Neutrophil (primary cell): ENCODE measurements around the gene AFAP1L2.

Experiments
- H3K27ac ChIP-seq: fragments of 200-600 bp; sonication (generic); 2 replicates; pipeline ENCODE4 v1.5.1; 2016; ENCODE audit warnings: mild to moderate bottlenecking, moderate library complexity
- H3K27me3 ChIP-seq: fragments of 200-600 bp; sonication (generic); 2 replicates; pipeline ENCODE4 v1.6.0; 2016; ENCODE audit warnings: mild to moderate bottlenecking
- H3K36me3 ChIP-seq: fragments of 200-600 bp; sonication (generic); 2 replicates; pipeline ENCODE4 v1.5.1; 2017
- H3K4me1 ChIP-seq, 2 experiments: fragments of 200-600 bp in 1 of 2; sonication (generic) in 1 of 2; 1 replicate in 1 of 2; 2 replicates in 1 of 2; pipeline versions ENCODE4 v1.5.1 to v1.6.1; 2013 to 2016; ENCODE audit warnings: low read depth in 1 of 2, low read length in 1 of 2, mild to moderate bottlenecking in 1 of 2, moderate library complexity in 1 of 2; ENCODE audit not compliant: control insufficient read depth in 1 of 2, insufficient read depth in 1 of 2
- H3K4me3 ChIP-seq, 2 experiments: fragments of 200-600 bp in 1 of 2; sonication (generic) in 1 of 2; 1 replicate in 1 of 2; 2 replicates in 1 of 2; pipeline ENCODE4 v1.5.1; 2013 to 2016; ENCODE audit warnings: low read depth in 1 of 2, low read length in 1 of 2, mild to moderate bottlenecking in 1 of 2, moderate library complexity in 1 of 2
- H3K9me3 ChIP-seq: fragments of 200-600 bp; sonication (generic); 2 replicates; pipeline ENCODE4 v1.5.1; 2016
- CTCF ChIP-seq: fragments of 200-600 bp; sonication (generic); IDR thresholded peaks from 2 replicates; pipeline ENCODE4 v1.5.1; 2016; ENCODE audit warnings: antibody characterized with exemption

Gene AFAP1L2

GRCh38 chr10:114283091-114283490, 121.2 kb downstream of the AFAP1L2 start:
- TF ChIP-seq CTCF = no peak
- H3K4me3 ChIP-seq = no peak overlapping the region
- no peaks in the 10 kb centered on the region for H3K27me3 ChIP-seq
- no peak overlapping the region for H3K27ac ChIP-seq
- H3K36me3 ChIP-seq = no peaks in the 10 kb centered on the region
- H3K4me1 ChIP-seq = no peaks in the 10 kb centered on the region
- no peaks in the 10 kb centered on the region for H3K9me3 ChIP-seq

- Histone ChIP-seq H3K36me3 (no peaks in the 10 kb centered on the region), H3K27ac (no peak overlapping the region), H3K4me3 (no peak overlapping the region), H3K4me1 (no peaks in the 10 kb centered on the region), H3K27me3 (no peaks in the 10 kb centered on the region), H3K9me3 (no peaks in the 10 kb centered on the region)
- TF ChIP-seq CTCF = no peak
Observed at GRCh38 chr10:114282526-114282925, 121.8 kb downstream of the AFAP1L2 start.

- Histone ChIP-seq H3K4me3 (no peak overlapping the region), H3K4me1 (no peaks in the 10 kb centered on the region), H3K9me3 (no peaks in the 10 kb centered on the region), H3K27ac (no peak overlapping the region), H3K36me3 (no peaks in the 10 kb centered on the region), H3K27me3 (no peaks in the 10 kb centered on the region)
- no peak for TF ChIP-seq CTCF
Observed at GRCh38 chr10:114281461-114281860, 122.8 kb downstream of the AFAP1L2 start.

GRCh38 chr10:114281006-114281405, 123.3 kb downstream of the AFAP1L2 start:
- H3K27ac ChIP-seq = no peak overlapping the region
- H3K36me3 ChIP-seq = no peaks in the 10 kb centered on the region
- H3K4me1 ChIP-seq = no peaks in the 10 kb centered on the region
- no peaks in the 10 kb centered on the region for H3K27me3 ChIP-seq
- no peak for TF ChIP-seq CTCF
- H3K4me3 ChIP-seq = no peak overlapping the region
- no peaks in the 10 kb centered on the region for H3K9me3 ChIP-seq

GRCh38 chr10:114279901-114280644, 124.2 kb downstream of the AFAP1L2 start:
- H3K36me3 ChIP-seq = no peaks in the 10 kb centered on the region
- no peaks in the 10 kb centered on the region for H3K27me3 ChIP-seq
- TF ChIP-seq CTCF = no peak
- no peak overlapping the region for H3K4me3 ChIP-seq
- no peaks in the 10 kb centered on the region for H3K4me1 ChIP-seq
- no peaks in the 10 kb centered on the region for H3K9me3 ChIP-seq
- no peak overlapping the region for H3K27ac ChIP-seq
